SK-N-SH treated with all-trans-retinoic acid at 6 μM for 48 hours (cell line): ENCODE data around the gene ALDH1A2.

Source experiments
- ATAC-seq: fragments of 200-7000 bp; cut with Tn5 transposase; 3 replicates; pipeline ENCODE4 v1.9.1; 2020; ENCODE audit warnings: mild to moderate bottlenecking, moderate library complexity
- ARNTL ChIP-seq: fragments of 450-650 bp; formaldehyde crosslinking; IDR thresholded peaks from 2 replicates; pipeline ENCODE4 v1.5.0; 2020; ENCODE audit warnings: low read depth, mild to moderate bottlenecking, moderate library complexity, borderline replicate concordance
- CSDC2 ChIP-seq: fragments of 250-450 bp; sonication (Bioruptor Pico); IDR thresholded peaks from 2 replicates; pipeline ENCODE4 v1.5.0; 2020; ENCODE audit warnings: mild to moderate bottlenecking, moderate library complexity
- ESRRG ChIP-seq: fragments of 250-450 bp; sonication (Bioruptor Pico); IDR thresholded peaks from 2 replicates; pipeline ENCODE4 v1.6.1; 2021; ENCODE audit warnings: mild to moderate bottlenecking
- GLIS3 ChIP-seq: fragments of 250-450 bp; sonication (Bioruptor Pico); IDR thresholded peaks from 2 replicates; pipeline ENCODE4 v1.5.0; 2020; ENCODE audit warnings: mild to moderate bottlenecking, moderate library complexity
- ISL1 ChIP-seq: fragments of 250-450 bp; sonication (Bioruptor Pico); IDR thresholded peaks from 2 replicates; pipeline ENCODE4 v2.1.2; 2022; ENCODE audit warnings: mild to moderate bottlenecking, moderate library complexity
- OSR1 ChIP-seq: fragments of 250-450 bp; sonication (Bioruptor Pico); IDR thresholded peaks from 2 replicates; pipeline ENCODE4 v1.8.0; 2022; ENCODE audit warnings: moderate library complexity, mild to moderate bottlenecking, inconsistent platforms
- PATZ1 ChIP-seq: fragments of 250-450 bp; sonication (Bioruptor Pico); IDR thresholded peaks from 2 replicates; pipeline ENCODE4 v1.8.0; 2020; ENCODE audit warnings: mild to moderate bottlenecking, moderate library complexity, borderline replicate concordance
- PPARA ChIP-seq: fragments of 250-450 bp; sonication (Bioruptor Pico); IDR thresholded peaks from 2 replicates; pipeline ENCODE4 v1.5.0; 2020; ENCODE audit warnings: mild to moderate bottlenecking, borderline replicate concordance
- RARB ChIP-seq: fragments of 250-450 bp; sonication (Bioruptor Pico); IDR thresholded peaks from 2 replicates; pipeline ENCODE4 v1.8.0; 2021; ENCODE audit warnings: mild to moderate bottlenecking, moderate library complexity
- SNAI2 ChIP-seq: fragments of 250-450 bp; sonication (Bioruptor Pico); IDR thresholded peaks from 2 replicates; pipeline ENCODE4 v1.5.0; 2020; ENCODE audit warnings: mild to moderate bottlenecking, moderate library complexity
- TCF4 ChIP-seq: fragments of 250-450 bp; sonication (Bioruptor Pico); IDR thresholded peaks from 2 replicates; pipeline ENCODE4 v1.8.0; 2021; ENCODE audit warnings: mild to moderate bottlenecking, moderate library complexity, borderline replicate concordance
- TOX ChIP-seq: fragments of 250-450 bp; sonication (Bioruptor Pico); IDR thresholded peaks from 2 replicates; pipeline ENCODE4 v1.8.0; 2021; ENCODE audit warnings: mild to moderate bottlenecking, moderate library complexity, borderline replicate concordance
- TSHZ2 ChIP-seq: fragments of 250-450 bp; sonication (Bioruptor Pico); IDR thresholded peaks from 2 replicates; pipeline ENCODE4 v1.5.0; 2020; ENCODE audit warnings: mild to moderate bottlenecking, moderate library complexity
- ZC3H10 ChIP-seq: fragments of 250-450 bp; sonication (Bioruptor Pico); IDR thresholded peaks from 2 replicates; pipeline ENCODE4 v1.5.1; 2021; ENCODE audit warnings: mild to moderate bottlenecking, moderate library complexity
- ZFP3 ChIP-seq: fragments of 250-450 bp; sonication (Bioruptor Pico); IDR thresholded peaks from 2 replicates; pipeline ENCODE4 v1.5.0; 2020; ENCODE audit warnings: mild to moderate bottlenecking, moderate library complexity
- ZFP30 ChIP-seq: fragments of 450-650 bp; formaldehyde crosslinking; IDR thresholded peaks from 2 replicates; pipeline ENCODE4 v1.5.0; 2022; ENCODE audit warnings: mild to moderate bottlenecking, moderate library complexity
- ZNF565 ChIP-seq: fragments of 450-650 bp; formaldehyde crosslinking; conservative IDR thresholded peaks from 2 replicates; pipeline ENCODE4 v1.5.0; 2020; ENCODE audit warnings: low read depth, mild to moderate bottlenecking, moderate library complexity
- ZNF70 ChIP-seq: fragments of 450-650 bp; formaldehyde crosslinking; IDR thresholded peaks from 2 replicates; pipeline ENCODE4 v1.5.0; 2020; ENCODE audit warnings: mild to moderate bottlenecking, moderate library complexity
- ZNF8 ChIP-seq: fragments of 450-650 bp; formaldehyde crosslinking; IDR thresholded peaks from 2 replicates; pipeline ENCODE4 v1.5.0; 2020; ENCODE audit warnings: mild to moderate bottlenecking, moderate library complexity
- TF ChIP-seq, protein P1 (sequence below): fragments of 250-450 bp; sonication (Bioruptor Pico); IDR thresholded peaks from 2 replicates; pipeline ENCODE4 v1.8.0; 2021; ENCODE audit warnings: low read depth, mild to moderate bottlenecking, moderate library complexity, borderline replicate concordance
- TF ChIP-seq, protein P2 (sequence below): fragments of 250-450 bp; sonication (Bioruptor Pico); IDR thresholded peaks from 2 replicates; pipeline ENCODE4 v1.5.1; 2020; ENCODE audit warnings: low read depth, mild to moderate bottlenecking, moderate library complexity

ALDH1A2 gene

GRCh38 chr15:58042006-58042405 lies 23.5 kb downstream of the ALDH1A2 start:
- ATAC-seq, result no peak
- no peak for TF ChIP-seq TOX
- TF ChIP-seq ISL1 (CRISPR knock-in tag), result no peak
- no peak for TF ChIP-seq ZNF8 (CRISPR knock-in tag)
- no peak for TF ChIP-seq TSHZ2 (CRISPR knock-in tag)
- no peak for TF ChIP-seq ZC3H10 (CRISPR knock-in tag)
- TF ChIP-seq PATZ1 (CRISPR knock-in tag), result no peak
- no peak for TF ChIP-seq ZNF70 (CRISPR knock-in tag)
- no peak for TF ChIP-seq ARNTL (CRISPR knock-in tag)
- no peak for TF ChIP-seq ZFP3 (CRISPR knock-in tag)
- TF ChIP-seq OSR1 (CRISPR knock-in tag), result no peak
- TF ChIP-seq RARB, result no peak
- no peak for TF ChIP-seq TCF4 (CRISPR knock-in tag)
- TF ChIP-seq SNAI2 (CRISPR knock-in tag), result no peak
- TF ChIP-seq ZNF565 (CRISPR knock-in tag), result no peak
- no peak for TF ChIP-seq CSDC2
- TF ChIP-seq PPARA, result no peak
- TF ChIP-seq ESRRG (CRISPR knock-in tag), result no peak
- TF ChIP-seq, protein P1, sequence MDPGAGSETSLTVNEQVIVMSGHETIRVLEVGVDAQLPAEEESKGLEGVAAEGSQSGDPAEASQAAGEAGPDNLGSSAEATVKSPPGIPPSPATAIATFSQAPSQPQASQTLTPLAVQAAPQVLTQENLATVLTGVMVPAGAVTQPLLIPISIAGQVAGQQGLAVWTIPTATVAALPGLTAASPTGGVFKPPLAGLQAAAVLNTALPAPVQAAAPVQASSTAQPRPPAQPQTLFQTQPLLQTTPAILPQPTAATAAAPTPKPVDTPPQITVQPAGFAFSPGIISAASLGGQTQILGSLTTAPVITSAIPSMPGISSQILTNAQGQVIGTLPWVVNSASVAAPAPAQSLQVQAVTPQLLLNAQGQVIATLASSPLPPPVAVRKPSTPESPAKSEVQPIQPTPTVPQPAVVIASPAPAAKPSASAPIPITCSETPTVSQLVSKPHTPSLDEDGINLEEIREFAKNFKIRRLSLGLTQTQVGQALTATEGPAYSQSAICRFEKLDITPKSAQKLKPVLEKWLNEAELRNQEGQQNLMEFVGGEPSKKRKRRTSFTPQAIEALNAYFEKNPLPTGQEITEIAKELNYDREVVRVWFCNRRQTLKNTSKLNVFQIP (CRISPR knock-in tag), result no peak

- no peak for ATAC-seq
- TF ChIP-seq OSR1 (CRISPR knock-in tag) (no peak), TSHZ2 (CRISPR knock-in tag) (no peak), GLIS3 (no peak), ISL1 (CRISPR knock-in tag) (no peak), RARB (no peak), ESRRG (CRISPR knock-in tag) (no peak), ZNF70 (CRISPR knock-in tag) (no peak), ZFP3 (CRISPR knock-in tag) (no peak), ZNF565 (CRISPR knock-in tag) (no peak), ZFP30 (CRISPR knock-in tag) (no peak), SNAI2 (CRISPR knock-in tag) (no peak), CSDC2 (no peak)
- TF ChIP-seq, protein P2, sequence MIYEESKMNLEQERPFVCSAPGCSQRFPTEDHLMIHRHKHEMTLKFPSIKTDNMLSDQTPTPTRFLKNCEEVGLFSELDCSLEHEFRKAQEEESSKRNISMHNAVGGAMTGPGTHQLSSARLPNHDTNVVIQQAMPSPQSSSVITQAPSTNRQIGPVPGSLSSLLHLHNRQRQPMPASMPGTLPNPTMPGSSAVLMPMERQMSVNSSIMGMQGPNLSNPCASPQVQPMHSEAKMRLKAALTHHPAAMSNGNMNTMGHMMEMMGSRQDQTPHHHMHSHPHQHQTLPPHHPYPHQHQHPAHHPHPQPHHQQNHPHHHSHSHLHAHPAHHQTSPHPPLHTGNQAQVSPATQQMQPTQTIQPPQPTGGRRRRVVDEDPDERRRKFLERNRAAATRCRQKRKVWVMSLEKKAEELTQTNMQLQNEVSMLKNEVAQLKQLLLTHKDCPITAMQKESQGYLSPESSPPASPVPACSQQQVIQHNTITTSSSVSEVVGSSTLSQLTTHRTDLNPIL (CRISPR knock-in tag), result no peak
- TF ChIP-seq, protein P1 (CRISPR knock-in tag), result no peak
- TF ChIP-seq, all 23 proteins: peak for 0
These were observed 25.4 kb downstream of the ALDH1A2 start for GRCh38 chr15:58040150-58040549.
